HG03575 (cell line): ENCODE results near the gene NANP.

Experiments
- ATAC-seq: cut with Tn5 transposase; IDR thresholded peaks from one replicate; pipeline ENCODE4 v1.9.1; 2021; ENCODE audit not compliant: unreplicated experiment, insufficient number of reproducible peaks, low FRiP score; ENCODE audit errors: extremely low read depth

NANP gene

DNA sequence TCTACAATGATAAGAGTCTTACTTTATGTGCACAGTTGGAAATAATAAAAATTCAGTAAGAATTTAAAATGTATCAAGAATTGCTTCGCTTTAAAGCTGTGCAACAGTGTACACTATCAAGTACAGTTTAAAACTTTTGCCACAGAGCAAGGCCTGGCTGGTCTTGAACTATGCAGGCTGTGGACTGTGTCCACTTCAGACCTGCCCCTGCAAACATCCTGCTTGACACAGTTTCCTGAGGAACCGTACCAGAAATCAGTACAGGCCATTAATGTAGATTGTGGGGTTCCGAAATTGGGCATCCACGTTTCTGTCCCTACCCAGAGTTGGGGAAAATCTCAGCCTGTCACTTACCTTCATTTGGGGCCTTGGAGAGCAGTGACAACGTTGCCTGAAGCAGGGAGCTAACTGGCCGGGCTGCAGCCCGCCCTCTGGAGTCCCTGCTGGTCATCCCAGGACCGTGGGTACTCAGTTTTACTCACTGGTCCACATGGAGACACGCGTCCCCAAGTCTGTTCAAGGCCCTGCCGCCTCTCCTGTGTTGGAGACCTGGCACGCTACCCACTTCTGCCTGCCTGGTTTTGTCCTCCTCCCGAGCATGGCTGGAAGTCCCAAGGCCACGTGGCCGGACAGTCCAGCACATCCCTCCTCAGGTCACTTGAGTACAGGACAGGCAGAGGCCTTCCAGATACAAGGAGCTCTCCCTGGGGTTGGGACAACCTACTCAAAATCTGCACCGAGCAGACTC is 46.9 kb downstream of the NANP start:
- no peak for ATAC-seq

DNA sequence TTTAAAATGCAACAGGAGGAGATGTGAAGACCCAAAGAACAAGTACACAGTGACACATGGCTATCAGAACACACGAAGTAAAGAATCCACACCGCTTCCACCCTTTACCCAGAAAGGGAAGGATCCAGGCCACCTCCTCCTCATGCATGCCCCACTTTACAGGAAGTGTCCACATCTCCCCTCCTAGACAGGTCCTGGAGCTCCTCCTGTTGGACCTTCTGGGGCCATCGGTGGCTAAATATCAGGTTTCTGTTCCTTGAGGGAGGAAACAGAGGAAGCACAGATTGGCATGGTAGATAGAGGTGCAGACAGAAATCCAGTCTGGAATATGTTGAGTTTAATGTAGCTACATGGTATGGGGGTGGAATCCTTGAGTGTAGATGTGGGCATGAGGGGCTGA is 49.4 kb downstream of the NANP start:
- no peak for ATAC-seq

DNA sequence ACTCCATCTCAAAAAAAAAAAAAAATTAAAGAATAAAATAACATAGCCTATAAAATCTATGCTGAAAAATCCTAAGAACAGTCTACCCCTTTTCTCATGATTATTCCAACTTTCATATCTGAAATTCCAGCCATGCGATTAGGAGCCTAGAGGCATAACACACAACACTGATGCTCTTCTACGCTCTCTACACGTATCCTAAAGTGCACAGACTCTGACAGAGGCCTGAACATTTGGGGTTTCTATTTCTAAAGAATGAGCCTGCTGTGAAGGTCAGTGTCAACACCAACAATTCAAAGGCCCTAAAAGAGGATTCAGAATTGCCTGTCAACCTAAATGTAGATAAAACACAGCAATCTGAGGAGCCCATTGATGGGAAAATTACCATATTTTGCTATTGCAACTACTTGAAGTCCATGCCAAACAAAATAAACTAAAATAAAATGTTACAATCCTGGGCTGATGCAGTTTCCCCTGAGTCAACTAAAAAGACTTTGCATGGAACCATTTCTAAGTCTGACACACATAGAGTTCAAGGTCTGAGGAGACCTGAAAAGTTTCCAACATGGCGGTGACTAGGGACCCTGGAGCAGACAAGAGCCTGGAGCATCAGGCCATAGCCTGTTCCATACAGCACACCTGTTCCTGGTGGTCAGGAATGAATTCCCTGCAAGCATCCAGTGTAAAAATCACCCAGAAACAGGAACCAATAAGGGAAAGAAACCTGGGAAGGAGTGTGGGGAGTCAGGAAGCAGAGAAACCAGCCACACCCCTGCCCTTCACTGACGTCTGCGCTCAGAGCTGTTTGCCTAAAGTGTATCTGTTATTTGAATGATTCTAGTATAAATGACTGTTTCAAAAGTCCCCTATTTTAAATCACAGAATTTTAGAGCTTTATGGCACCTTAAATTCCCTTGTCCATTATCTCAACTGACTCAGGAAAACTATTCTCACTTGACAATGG is 50.2 kb downstream of the NANP start:
- ATAC-seq, result no peak

DNA sequence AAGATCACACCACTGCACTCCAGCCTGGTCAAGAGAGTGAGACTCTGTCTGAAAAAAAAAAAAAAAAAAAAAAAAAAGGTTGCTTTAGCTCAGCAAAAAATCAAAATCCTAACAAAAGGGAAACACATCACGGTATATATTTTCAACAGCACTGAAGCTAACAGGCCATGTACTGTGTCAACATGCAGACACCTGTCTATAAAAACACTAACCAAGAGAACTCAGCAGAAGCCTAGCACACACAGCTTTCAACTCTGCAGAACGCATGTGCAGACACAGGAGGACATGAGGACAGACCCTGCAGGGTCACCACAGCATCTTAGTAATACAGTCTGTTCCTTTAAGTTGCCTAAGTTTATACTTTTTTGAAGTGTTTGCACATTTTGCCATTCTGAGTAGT is 52.0 kb downstream of the NANP start:
- ATAC-seq, result no peak

DNA sequence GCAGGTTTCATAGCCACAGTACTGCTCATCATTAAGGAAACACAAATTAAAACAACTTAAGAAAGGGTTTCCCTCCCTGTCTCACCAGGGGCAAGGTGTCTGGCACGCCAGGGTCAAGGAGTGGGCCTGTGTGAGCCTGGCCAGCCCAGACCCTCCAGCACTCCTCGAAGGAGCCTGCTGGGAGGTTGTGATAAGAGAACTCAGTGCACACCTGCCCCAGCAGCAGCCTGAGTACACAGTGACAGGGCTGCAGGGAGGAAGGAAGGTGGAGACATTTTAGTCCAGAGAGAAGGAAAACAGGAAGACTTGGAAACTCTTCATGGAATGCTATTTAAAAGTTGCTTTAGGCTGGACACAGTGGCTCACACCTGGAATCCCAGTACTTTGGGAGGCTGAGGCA is 52.6 kb downstream of the NANP start:
- ATAC-seq, result no peak

DNA sequence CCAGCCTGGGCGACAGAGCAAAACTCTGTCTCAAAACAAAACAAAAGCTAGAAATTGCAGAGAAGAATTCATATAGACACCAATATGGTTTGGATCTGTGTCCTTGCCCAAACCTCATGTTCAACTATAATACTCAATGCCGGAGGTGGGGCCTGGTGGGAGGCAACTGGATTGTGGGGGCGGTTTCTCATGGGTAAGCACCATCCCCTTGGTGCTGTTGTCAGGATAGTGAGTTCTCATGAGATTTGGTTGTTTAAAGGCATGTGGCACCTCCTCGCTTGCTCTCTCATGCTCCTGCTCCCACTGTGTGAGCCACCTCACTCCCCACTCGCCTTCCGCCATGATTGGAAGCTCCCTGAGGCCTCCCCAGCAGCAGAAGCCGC is 53.7 kb downstream of the NANP start:
- ATAC-seq, result no peak

DNA sequence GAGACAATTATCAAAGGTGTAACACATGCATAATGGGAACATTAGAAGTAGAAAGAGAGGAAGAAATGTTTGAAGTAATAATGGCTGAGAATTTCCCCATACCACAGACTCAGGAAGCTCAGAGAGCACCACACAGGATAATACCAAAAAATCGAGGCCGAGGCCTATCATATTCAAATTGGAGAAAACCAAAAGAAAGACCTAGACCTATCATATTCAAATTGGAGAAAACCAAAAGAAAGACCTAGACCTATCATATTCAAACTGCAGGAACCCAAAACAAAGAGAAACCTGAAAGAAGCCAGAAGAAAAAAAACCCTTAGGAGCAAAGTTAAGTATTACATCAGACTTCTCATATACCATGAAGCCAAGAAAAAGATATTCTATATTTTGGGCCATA is 56.5 kb downstream of the NANP start:
- no peak for ATAC-seq

DNA sequence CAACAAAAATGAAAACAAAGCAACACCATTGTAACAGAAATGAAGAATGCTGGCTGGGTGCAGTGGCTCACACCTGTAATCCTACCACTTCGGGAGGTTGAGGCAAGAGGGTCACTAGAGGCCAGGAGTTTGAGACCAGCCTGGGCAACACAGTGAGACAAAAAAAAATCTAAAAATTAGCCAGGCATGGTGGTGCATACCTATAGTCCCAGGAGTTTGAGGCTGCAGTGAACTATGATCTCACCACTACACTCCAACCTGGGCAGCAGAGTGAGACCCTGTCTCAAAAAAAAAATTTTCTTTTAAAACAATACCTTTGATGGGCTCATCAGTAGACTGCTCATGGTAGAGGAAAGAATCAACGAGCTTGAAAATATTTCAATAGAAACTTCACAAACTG is 57.0 kb downstream of the NANP start:
- no peak for ATAC-seq

DNA sequence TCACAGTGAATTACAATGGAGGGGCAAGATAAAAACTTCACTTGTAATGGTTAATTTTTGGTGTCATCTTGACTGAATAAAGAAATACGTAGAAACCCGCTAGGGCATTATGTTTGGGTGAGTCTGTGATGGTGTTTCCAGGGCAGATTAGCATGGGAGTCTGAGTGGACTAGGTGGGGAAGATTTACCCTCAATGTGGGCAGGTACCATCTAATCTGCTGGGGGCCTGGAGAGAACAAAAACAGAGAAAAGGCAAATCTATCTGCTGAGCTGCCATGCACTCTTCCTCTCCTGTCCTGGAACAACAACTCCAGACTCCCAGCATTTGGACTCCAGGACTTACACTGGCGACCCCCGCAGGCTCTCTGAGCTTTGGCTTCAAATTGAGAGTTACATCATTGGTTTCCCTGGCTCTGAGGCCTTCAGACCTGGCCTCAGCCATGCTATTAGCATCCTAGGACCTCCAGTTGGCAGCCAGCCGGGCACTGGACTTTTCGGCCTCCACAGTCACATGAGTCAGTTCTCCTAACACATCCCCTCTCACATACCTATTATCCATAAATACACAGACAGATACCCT is 58.1 kb downstream of the NANP start:
- ATAC-seq, result no peak

DNA sequence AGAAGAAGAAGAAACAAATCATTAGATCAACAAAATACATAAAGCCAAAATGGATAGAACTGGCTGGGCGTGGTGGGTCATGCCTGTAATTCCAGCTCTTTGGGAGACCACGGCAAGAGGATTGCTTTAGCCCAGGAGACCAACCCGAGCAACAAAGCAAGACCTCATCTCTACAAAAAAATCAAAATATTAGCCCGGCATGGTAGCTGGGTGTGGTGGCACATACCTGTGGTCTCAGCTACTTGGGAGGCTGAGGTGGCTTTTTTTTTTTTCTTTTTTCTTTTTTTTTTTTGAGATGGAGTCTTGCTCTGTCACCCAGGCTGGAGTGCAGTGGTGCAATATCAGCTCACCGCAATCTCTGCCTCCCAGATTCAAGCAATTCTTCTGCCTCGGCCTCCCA is 59.9 kb downstream of the NANP start:
- ATAC-seq, result no peak

DNA sequence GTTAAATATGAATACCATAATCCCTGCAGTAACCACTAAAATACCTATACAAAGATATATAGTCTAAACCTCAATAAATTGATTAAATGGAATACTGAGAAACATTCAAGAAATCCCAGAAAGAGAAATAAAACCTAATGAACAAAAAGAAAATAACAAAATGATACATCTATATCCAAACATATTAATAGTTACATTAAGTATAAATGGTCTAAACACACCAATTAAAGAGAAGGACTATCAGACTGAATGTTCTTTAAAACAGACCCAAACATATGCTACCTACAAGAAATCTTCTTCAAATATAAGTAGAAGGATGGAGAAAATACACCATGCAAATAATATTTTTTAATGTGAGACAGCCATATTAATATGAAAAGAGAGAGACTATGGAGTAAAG is 60.5 kb downstream of the NANP start:
- ATAC-seq, result no peak
